OCI-LY1 (cell line): ENCODE data around the gene TRIM25.

ENCODE experiments used
- EZH2 ChIP-seq: fragments of 200-600 bp; sonication (generic), shearing (Covaris generic); IDR thresholded peaks from 2 replicates; pipeline ENCODE4 v1.8.0; 2017; ENCODE audit warnings: borderline replicate concordance, mixed run types, mild to moderate bottlenecking, antibody characterized with exemption, low read length, moderate library complexity, mixed read lengths
- TF ChIP-seq, protein P1 (sequence below): fragments of 200-600 bp; sonication (generic), shearing (Covaris generic); IDR thresholded peaks from 2 replicates; pipeline ENCODE4 v1.5.1; 2017; ENCODE audit warnings: mild to moderate bottlenecking, antibody characterized with exemption, low read length, moderate library complexity, mixed read lengths

DNA sequence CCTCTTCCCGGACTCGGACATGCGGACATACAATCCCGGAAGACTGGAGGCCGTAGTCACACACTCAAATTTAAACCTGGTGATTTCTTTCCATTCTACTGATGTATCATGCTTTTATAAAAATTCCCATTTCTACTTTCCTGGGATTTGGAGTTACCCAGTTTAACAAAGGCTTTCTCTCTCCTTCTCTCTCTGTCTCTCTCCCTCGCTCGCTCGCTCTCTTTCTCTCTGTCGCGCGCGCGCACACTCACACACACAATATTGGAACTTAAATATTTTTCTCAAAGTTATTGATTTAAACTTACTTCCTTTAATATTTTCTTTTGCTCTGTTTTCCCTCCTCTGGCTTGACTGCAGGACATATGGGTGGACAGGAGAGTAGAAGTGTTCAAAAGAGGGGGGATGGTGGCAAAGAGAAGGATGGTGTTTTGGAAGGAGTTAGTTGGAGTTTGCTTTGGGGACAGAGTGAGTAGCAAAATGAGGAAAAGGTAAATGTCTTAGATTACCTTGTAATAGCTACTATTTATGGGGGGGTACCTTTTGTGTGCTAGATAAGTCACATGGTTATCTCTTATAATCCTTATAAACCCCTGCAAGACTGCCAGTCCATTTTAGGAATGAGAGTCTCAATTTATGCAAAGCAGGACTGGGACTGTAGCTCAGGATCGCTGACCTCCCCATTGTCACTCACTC is 878 bp upstream of the TRIM25 start:
- TF ChIP-seq, protein P1, sequence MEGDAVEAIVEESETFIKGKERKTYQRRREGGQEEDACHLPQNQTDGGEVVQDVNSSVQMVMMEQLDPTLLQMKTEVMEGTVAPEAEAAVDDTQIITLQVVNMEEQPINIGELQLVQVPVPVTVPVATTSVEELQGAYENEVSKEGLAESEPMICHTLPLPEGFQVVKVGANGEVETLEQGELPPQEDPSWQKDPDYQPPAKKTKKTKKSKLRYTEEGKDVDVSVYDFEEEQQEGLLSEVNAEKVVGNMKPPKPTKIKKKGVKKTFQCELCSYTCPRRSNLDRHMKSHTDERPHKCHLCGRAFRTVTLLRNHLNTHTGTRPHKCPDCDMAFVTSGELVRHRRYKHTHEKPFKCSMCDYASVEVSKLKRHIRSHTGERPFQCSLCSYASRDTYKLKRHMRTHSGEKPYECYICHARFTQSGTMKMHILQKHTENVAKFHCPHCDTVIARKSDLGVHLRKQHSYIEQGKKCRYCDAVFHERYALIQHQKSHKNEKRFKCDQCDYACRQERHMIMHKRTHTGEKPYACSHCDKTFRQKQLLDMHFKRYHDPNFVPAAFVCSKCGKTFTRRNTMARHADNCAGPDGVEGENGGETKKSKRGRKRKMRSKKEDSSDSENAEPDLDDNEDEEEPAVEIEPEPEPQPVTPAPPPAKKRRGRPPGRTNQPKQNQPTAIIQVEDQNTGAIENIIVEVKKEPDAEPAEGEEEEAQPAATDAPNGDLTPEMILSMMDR, result no peak
- no peak for TF ChIP-seq EZH2
